ENCODE measurements around the gene MTERF4.

MTERF4 gene

GRCh38 chr2:241142593-241142992, 40.5 kb upstream of the MTERF4 start:
- Histone ChIP-seq H3K27me3 (ENCODE audit: insufficient read depth, low read depth) (no peaks in the 10 kb centered on the region), H3K79me2 (ENCODE audit: insufficient read depth, low read depth) (no peaks in the 10 kb centered on the region), H3K9ac (no peak overlapping the region), H2AFZ (ENCODE audit: low read depth) (no peak overlapping the region), H3K4me3 (IDR thresholded peaks at IDR 0.05; ENCODE audit: insufficient read depth, low read depth, low read length) (no peak overlapping the region), H3K4me2 (no peak overlapping the region), H3K36me3 (ENCODE audit: insufficient read depth) (no peaks in the 10 kb centered on the region), H4K20me1 (ENCODE audit: insufficient read depth) (no peaks in the 10 kb centered on the region), H3K27ac (no peak overlapping the region), H3K4me1 (ENCODE audit: low read depth, poor library complexity, severe bottlenecking) (no peaks in the 10 kb centered on the region)
- TF ChIP-seq CTCF (conservative IDR thresholded peaks at IDR 0.05; ENCODE audit: low read depth, low read length) = no peak

GRCh38 chr2:241142063-241142462, 40.0 kb upstream of the MTERF4 start:
- H3K27ac ChIP-seq = no peak overlapping the region

GRCh38 chr2:241141214-241141770, 39.2 kb upstream of the MTERF4 start:
- Histone ChIP-seq H3K4me1 (ENCODE audit: low read depth, poor library complexity, severe bottlenecking) (no peaks in the 10 kb centered on the region), H3K36me3 (ENCODE audit: insufficient read depth) (no peaks in the 10 kb centered on the region), H3K27ac (no peak overlapping the region), H2AFZ (ENCODE audit: low read depth) (no peak overlapping the region), H3K4me2 (no peak overlapping the region), H4K20me1 (ENCODE audit: insufficient read depth) (no peaks in the 10 kb centered on the region), H3K9ac (no peak overlapping the region), H3K79me2 (ENCODE audit: insufficient read depth, low read depth) (no peaks in the 10 kb centered on the region), H3K4me3 (IDR thresholded peaks at IDR 0.05; ENCODE audit: insufficient read depth, low read depth, low read length) (no peak overlapping the region), H3K27me3 (ENCODE audit: insufficient read depth, low read depth) (no peaks in the 10 kb centered on the region)
- TF ChIP-seq CTCF (conservative IDR thresholded peaks at IDR 0.05; ENCODE audit: low read depth, low read length) = no peak

More at GRCh38 chr2:241142063-241142462, 40.0 kb upstream of the MTERF4 start:
- H3K27me3 ChIP-seq (ENCODE audit: insufficient read depth, low read depth) = no peaks in the 10 kb centered on the region
- no peak overlapping the region for H3K4me3 ChIP-seq (IDR thresholded peaks at IDR 0.05; ENCODE audit: insufficient read depth, low read depth, low read length)
- H2AFZ ChIP-seq (ENCODE audit: low read depth) = no peak overlapping the region
- no peaks in the 10 kb centered on the region for H4K20me1 ChIP-seq (ENCODE audit: insufficient read depth)
- H3K9ac ChIP-seq = no peak overlapping the region
- no peaks in the 10 kb centered on the region for H3K79me2 ChIP-seq (ENCODE audit: insufficient read depth, low read depth)
- no peak overlapping the region for H3K4me2 ChIP-seq
- TF ChIP-seq CTCF (conservative IDR thresholded peaks at IDR 0.05; ENCODE audit: low read depth, low read length) = no peak
- H3K36me3 ChIP-seq (ENCODE audit: insufficient read depth) = no peaks in the 10 kb centered on the region
- no peaks in the 10 kb centered on the region for H3K4me1 ChIP-seq (ENCODE audit: low read depth, poor library complexity, severe bottlenecking)

GRCh38 chr2:241140445-241140840, 38.4 kb upstream of the MTERF4 start:
- no peak overlapping the region for H2AFZ ChIP-seq (ENCODE audit: low read depth)
- no peaks in the 10 kb centered on the region for H3K36me3 ChIP-seq (ENCODE audit: insufficient read depth)
- no peaks in the 10 kb centered on the region for H3K79me2 ChIP-seq (ENCODE audit: insufficient read depth, low read depth)

More at GRCh38 chr2:241140445-241140840, 38.4 kb upstream of the MTERF4 start:
- Histone ChIP-seq H3K27me3 (ENCODE audit: insufficient read depth, low read depth) (no peaks in the 10 kb centered on the region), H3K9ac (no peak overlapping the region), H4K20me1 (ENCODE audit: insufficient read depth) (no peaks in the 10 kb centered on the region), H3K4me2 (no peak overlapping the region), H3K27ac (no peak overlapping the region), H3K4me1 (ENCODE audit: low read depth, poor library complexity, severe bottlenecking) (no peaks in the 10 kb centered on the region), H3K4me3 (IDR thresholded peaks at IDR 0.05; ENCODE audit: insufficient read depth, low read depth, low read length) (no peak overlapping the region)
- TF ChIP-seq CTCF (conservative IDR thresholded peaks at IDR 0.05; ENCODE audit: low read depth, low read length) = no peak

Measured in KMS-11 (cell line).